ENCODE data around the gene CRELD2.

CRELD2 gene

DNA sequence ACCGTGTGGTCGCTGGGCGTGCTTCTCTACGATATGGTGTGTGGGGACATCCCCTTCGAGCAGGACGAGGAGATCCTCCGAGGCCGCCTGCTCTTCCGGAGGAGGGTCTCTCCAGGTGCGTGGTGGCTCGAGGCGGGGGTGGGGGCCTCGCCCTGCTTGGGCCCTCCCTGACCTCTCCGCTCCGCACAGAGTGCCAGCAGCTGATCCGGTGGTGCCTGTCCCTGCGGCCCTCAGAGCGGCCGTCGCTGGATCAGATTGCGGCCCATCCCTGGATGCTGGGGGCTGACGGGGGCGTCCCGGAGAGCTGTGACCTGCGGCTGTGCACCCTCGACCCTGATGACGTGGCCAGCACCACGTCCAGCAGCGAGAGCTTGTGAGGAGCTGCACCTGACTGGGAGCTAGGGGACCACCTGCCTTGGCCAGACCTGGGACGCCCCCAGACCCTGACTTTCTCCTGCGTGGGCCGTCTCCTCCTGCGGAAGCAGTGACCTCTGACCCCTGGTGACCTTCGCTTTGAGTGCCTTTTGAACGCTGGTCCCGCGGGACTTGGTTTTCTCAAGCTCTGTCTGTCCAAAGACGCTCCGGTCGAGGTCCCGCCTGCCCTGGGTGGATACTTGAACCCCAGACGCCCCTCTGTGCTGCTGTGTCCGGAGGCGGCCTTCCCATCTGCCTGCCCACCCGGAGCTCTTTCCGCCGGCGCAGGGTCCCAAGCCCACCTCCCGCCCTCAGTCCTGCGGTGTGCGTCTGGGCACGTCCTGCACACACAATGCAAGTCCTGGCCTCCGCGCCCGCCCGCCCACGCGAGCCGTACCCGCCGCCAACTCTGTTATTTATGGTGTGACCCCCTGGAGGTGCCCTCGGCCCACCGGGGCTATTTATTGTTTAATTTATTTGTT lies 44.6 kb downstream of the CRELD2 start:
- peak overlapping the region; percentile 52 for H3K4me3 ChIP-seq (ENCODE audit: control insufficient read depth, low read depth, low read length)
- TF ChIP-seq, protein P1, sequence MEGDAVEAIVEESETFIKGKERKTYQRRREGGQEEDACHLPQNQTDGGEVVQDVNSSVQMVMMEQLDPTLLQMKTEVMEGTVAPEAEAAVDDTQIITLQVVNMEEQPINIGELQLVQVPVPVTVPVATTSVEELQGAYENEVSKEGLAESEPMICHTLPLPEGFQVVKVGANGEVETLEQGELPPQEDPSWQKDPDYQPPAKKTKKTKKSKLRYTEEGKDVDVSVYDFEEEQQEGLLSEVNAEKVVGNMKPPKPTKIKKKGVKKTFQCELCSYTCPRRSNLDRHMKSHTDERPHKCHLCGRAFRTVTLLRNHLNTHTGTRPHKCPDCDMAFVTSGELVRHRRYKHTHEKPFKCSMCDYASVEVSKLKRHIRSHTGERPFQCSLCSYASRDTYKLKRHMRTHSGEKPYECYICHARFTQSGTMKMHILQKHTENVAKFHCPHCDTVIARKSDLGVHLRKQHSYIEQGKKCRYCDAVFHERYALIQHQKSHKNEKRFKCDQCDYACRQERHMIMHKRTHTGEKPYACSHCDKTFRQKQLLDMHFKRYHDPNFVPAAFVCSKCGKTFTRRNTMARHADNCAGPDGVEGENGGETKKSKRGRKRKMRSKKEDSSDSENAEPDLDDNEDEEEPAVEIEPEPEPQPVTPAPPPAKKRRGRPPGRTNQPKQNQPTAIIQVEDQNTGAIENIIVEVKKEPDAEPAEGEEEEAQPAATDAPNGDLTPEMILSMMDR (conservative IDR thresholded peaks at IDR 0.05; ENCODE audit: control insufficient read depth, insufficient read depth, low read depth, low read length) = no peak
- no peak for DNase-seq (ENCODE audit: low read depth)

DNA sequence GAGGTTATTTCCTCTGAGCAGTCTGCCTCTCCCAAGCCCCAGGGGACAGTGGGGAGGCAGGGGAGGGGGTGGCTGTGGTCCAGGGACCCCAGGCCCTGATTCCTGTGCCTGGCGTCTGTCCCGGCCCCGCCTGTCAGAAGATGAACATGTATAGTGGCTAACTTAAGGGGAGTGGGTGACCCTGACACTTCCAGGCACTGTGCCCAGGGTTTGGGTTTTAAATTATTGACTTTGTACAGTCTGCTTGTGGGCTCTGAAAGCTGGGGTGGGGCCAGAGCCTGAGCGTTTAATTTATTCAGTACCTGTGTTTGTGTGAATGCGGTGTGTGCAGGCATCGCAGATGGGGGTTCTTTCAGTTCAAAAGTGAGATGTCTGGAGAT lies 45.2 kb downstream of the CRELD2 start:
- TF ChIP-seq, protein P1 (conservative IDR thresholded peaks at IDR 0.05; ENCODE audit: control insufficient read depth, insufficient read depth, low read depth, low read length) = no peak
- H3K4me3 ChIP-seq (ENCODE audit: control insufficient read depth, low read depth, low read length) = peak overlapping the region; percentile 6
- DNase-seq (ENCODE audit: low read depth) = no peak

DNA sequence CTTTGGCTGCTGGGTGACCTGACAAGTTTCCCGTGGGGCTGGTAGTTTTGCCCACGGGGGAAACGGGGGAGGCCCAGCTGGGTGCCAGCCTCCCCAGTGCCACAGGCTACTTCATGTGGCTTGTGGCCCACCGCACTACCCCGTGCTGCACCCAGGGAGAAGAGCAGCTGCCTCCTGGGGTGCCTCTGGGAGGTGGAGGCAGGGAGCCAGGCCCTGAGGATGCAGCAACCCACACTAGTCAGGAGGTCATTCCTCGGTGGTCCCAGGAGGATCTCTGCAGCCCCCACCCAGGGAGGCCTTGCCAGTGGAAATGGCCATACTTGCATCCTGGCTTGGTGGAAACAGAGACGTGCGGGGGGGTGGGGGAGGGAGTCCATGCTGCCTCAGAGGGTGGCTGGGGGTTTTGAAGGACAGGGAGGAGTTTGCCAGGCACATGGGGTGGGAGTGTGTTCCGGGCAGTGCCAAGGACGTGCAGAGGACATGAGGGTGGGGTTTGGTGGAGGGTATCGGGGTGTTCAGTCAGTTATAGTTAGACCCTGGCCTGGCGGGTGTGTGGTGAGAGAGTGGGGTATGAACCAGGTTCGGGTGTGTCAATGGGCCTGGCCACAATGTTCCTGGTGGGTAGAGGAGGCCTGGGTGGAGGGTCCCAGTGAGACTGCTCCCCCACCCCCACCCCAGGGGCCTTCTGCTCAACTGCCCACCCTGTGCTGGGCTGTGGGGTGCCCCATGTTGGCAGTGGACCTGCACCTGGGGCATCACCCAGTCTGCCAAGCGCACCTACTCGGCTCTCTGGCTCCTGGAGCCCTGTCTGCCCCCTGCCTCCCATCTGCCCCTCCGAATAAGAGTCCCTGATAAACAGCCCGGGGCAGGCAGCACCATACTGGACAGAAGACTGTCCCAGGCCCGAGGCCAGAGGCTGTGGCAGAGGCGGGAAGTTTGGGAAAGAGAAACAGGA lies 46.0 kb downstream of the CRELD2 start:
- H3K4me3 ChIP-seq (ENCODE audit: control insufficient read depth, low read depth, low read length) = no peak overlapping the region
- no peak for DNase-seq (ENCODE audit: low read depth)
- TF ChIP-seq, protein P1 (conservative IDR thresholded peaks at IDR 0.05; ENCODE audit: control insufficient read depth, insufficient read depth, low read depth, low read length) = no peak

DNA sequence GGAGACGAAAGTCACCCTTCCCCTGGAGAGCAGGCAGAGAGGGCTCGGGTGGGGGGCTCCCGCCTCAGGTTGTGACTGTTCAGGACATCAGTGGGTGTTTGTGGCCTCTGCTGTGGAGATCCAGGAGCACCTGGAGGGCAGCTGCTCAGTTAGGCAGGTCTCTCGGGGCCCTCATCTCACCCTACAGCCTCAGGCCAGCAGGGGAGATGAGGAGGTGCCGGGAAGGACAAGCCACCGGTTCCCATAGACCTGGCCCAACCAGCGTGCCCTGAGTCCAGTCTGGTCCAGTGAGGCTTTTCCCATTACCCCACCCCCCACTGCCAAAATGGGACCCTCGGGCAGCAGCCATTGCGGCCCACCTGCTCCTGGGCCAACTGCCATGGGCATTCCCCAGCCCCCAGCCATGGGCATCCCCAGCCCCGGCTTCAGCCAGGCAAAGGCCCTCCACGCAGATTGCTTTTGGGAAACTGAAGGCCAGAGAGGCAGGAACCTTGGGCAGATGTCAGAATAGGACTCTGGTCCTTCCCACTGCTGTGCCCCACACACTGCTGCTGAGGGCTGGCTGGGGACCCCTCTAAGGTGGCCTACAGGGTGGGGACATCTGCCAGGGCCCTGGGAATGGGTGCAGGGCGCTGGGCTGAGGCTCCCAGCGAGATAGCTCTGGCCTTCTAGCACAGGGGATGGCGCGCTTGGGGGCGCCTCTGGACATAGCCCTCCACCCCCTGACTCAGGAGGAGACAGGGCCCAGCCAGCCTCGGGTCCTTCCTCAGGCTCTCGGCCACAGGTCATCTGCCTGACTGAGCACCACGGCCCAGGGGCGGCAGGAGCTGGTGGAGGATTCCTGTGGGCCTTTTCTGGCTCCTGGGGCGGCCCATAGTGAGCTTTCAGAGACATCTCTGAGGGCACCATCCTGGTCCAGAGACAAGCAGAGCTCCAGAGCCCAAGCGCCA lies 46.9 kb downstream of the CRELD2 start:
- DNase-seq (ENCODE audit: low read depth) = no peak
- no peak overlapping the region for H3K4me3 ChIP-seq (ENCODE audit: control insufficient read depth, low read depth, low read length)
- TF ChIP-seq, protein P1 (conservative IDR thresholded peaks at IDR 0.05; ENCODE audit: control insufficient read depth, insufficient read depth, low read depth, low read length) = no peak

DNA sequence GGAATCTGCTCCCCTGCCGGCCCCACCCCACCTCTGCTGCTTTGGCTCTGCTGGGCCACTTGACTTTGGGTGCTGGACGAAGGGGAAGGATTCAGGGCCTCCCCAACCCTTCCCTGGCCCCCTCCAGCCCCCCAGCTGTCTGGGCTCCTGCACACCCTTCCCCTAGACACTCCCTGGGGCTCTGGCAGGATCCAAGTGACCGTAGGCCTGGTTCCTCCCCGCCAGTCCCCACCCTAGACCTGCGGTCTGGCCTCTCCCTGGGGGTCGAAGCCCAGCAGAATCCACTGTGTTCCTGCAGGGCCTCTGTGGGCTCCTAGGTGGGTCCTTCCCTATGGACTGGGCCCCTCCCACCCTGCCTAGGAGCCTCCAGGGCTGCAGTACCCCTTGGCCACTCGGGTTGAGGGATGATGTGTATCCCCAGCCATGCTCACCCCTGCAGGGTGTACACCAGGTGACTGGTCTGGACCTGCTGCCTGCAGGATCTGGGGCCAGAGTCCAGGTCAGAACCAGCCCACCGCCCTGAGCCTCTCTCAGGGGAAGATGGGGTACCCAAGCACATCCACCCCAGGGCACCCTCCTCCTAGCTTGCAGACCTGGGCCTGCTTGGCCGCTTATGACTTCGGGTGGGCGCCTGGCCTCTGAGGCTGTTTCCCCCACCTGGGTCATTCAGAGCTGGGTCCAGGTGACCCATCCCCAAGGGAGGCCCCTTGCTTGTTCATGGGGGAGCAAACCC lies 47.8 kb downstream of the CRELD2 start:
- no peak for DNase-seq (ENCODE audit: low read depth)

More for the DNA sequence above, 47.8 kb downstream of the CRELD2 start:
- no peak overlapping the region for H3K4me3 ChIP-seq (ENCODE audit: control insufficient read depth, low read depth, low read length)
- TF ChIP-seq, protein P1 (conservative IDR thresholded peaks at IDR 0.05; ENCODE audit: control insufficient read depth, insufficient read depth, low read depth, low read length) = no peak

All from fibroblast of mammary gland (primary cell).